ENCODE results near the gene PMEPA1.

GRCh38 chr20:57713951-57714350, 4.1 kb upstream of the PMEPA1 start:
- TF ChIP-seq CTCF (IDR thresholded peaks at IDR 0.05; ENCODE audit: low read depth, low read length, poor library complexity, severe bottlenecking) (no peak), EZH2phosphoT487 (IDR thresholded peaks at IDR 0.05; ENCODE audit: borderline replicate concordance, low read length) (no peak)
